ENCODE results near the gene LMAN1L. TPM values are rescaled to one million over a fixed set of nuclear protein-coding genes. Genes with fewer than 3 reads are reported as not detected.

Gene LMAN1L
- total RNA-seq, 1 experiment from 2014 or later, result not detected

GRCh38 chr15:74779162-74779648 is 33.4 kb upstream of the LMAN1L start:
- WGBS (ENCODE audit: extremely low coverage, insufficient read length, low lambda C conversion rate), result no CpG with 5 or more reads among the region's 7 CpGs
- Histone ChIP-seq H2BK15ac (ENCODE audit: low read depth, low read length) (no peak overlapping the region), H4K8ac (replicated peaks; ENCODE audit: insufficient read length, low read depth, low read length) (no peak overlapping the region), H2BK20ac (ENCODE audit: low read depth, low read length, poor library complexity, severe bottlenecking) (no peak overlapping the region), H4K20me1 (ENCODE audit: control insufficient read depth, insufficient read depth, insufficient read length) (no peaks in the 10 kb centered on the region), H3K14ac (ENCODE audit: insufficient read depth, low read length) (no peak overlapping the region), H2BK120ac (ENCODE audit: low read depth, low read length, poor library complexity, severe bottlenecking) (no peak overlapping the region), H3K79me2 (ENCODE audit: insufficient read depth, low read length) (no peaks in the 10 kb centered on the region), H3K27ac (ENCODE audit: insufficient read length, low read depth, low read length) (no peak overlapping the region), H2BK5ac (ENCODE audit: insufficient read length, low read length) (no peak overlapping the region), H2AFZ (ENCODE audit: low read length) (no peak overlapping the region), H2BK12ac (ENCODE audit: insufficient read length, low read depth, low read length) (no peak overlapping the region), H3K23me2 (ENCODE audit: insufficient read length, low read depth, low read length, poor library complexity, severe bottlenecking) (peaks cover 11% of the 10 kb centered on the region), H3T11ph (ENCODE audit: low read length) (no peak overlapping the region), H2AK5ac (ENCODE audit: insufficient read length, low read length) (no peak overlapping the region), H3K27me3 (ENCODE audit: insufficient read depth, low read length) (peaks cover 4% of the 10 kb centered on the region; the same call in 1 of the 2 replicates), H3K79me1 (ENCODE audit: insufficient read depth, low read depth, low read length, poor library complexity, severe bottlenecking) (no peaks in the 10 kb centered on the region), H3K23ac (ENCODE audit: insufficient read length, low read depth, low read length) (no peak overlapping the region), H3K9ac (ENCODE audit: extremely low read depth, insufficient read length, low read length) (no peak overlapping the region), H3K4me1 (ENCODE audit: insufficient read depth, low read length) (no peaks in the 10 kb centered on the region), H3K4ac (ENCODE audit: low read depth, low read length) (no peak overlapping the region), H3K9me3 (ENCODE audit: control insufficient read depth, low read depth, low read length) (no peaks in the 10 kb centered on the region), H4K5ac (ENCODE audit: insufficient read length, low read depth, low read length) (no peak overlapping the region), H3K4me2 (ENCODE audit: insufficient read depth, insufficient read length, low read length) (no peak overlapping the region), H3K56ac (ENCODE audit: insufficient read length, low read depth, low read length) (no peak overlapping the region), H4K91ac (ENCODE audit: insufficient read length, low read depth, low read length) (no peak overlapping the region), H3K18ac (ENCODE audit: insufficient read length, low read depth, low read length) (no peak overlapping the region)
- peaks cover 45% of the 10 kb centered on the region for H3K27me3 Mint-ChIP-seq (ENCODE audit: low read depth)
- no peaks in the 10 kb centered on the region for H3K36me3 Mint-ChIP-seq (ENCODE audit: insufficient read depth in 1 of 3, low read depth in 3 of 3)
- H3K4me1 Mint-ChIP-seq, result peaks cover 37 to 52% of the 10 kb centered on the region in 2 experiments
- H3K9me3 Mint-ChIP-seq, result no peaks in the 10 kb centered on the region
- DNase-seq, result no peak
- TF ChIP-seq, protein P1, sequence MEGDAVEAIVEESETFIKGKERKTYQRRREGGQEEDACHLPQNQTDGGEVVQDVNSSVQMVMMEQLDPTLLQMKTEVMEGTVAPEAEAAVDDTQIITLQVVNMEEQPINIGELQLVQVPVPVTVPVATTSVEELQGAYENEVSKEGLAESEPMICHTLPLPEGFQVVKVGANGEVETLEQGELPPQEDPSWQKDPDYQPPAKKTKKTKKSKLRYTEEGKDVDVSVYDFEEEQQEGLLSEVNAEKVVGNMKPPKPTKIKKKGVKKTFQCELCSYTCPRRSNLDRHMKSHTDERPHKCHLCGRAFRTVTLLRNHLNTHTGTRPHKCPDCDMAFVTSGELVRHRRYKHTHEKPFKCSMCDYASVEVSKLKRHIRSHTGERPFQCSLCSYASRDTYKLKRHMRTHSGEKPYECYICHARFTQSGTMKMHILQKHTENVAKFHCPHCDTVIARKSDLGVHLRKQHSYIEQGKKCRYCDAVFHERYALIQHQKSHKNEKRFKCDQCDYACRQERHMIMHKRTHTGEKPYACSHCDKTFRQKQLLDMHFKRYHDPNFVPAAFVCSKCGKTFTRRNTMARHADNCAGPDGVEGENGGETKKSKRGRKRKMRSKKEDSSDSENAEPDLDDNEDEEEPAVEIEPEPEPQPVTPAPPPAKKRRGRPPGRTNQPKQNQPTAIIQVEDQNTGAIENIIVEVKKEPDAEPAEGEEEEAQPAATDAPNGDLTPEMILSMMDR (conservative IDR thresholded peaks at IDR 0.05), result no peak
- H3K27ac Mint-ChIP-seq, result no peak overlapping the region
- H3K4me3 Mint-ChIP-seq, result no peak overlapping the region

Data from H9 (cell line).